Prostate gland (tissue), 2 donors: Measurements from ENCODE around the gene C2orf72.

ENCODE experiments used
- POLR2A ChIP-seq: fragments of 450-650 bp; IDR thresholded peaks from one replicate; pipeline ENCODE4 v1.6.1; 2016; ENCODE audit warnings: antibody characterized with exemption, mild to moderate bottlenecking
- TF ChIP-seq, protein P1 (sequence below), 4 experiments: fragments of 200-600 bp in 2 of 4; fragments of 450-650 bp in 2 of 4; sonication (generic) in 2 of 4; IDR thresholded peaks; 1 replicate in 3 of 4; 2 replicates in 1 of 4; pipeline ENCODE4 v1.5.1; 2016 to 2019; ENCODE audit warnings: antibody characterized with exemption in 4 of 4, mild to moderate bottlenecking in 2 of 4, moderate library complexity in 2 of 4

GRCh38 chr2:231069379-231070054, 32.2 kb downstream of the C2orf72 start:
- TF ChIP-seq, protein P1, sequence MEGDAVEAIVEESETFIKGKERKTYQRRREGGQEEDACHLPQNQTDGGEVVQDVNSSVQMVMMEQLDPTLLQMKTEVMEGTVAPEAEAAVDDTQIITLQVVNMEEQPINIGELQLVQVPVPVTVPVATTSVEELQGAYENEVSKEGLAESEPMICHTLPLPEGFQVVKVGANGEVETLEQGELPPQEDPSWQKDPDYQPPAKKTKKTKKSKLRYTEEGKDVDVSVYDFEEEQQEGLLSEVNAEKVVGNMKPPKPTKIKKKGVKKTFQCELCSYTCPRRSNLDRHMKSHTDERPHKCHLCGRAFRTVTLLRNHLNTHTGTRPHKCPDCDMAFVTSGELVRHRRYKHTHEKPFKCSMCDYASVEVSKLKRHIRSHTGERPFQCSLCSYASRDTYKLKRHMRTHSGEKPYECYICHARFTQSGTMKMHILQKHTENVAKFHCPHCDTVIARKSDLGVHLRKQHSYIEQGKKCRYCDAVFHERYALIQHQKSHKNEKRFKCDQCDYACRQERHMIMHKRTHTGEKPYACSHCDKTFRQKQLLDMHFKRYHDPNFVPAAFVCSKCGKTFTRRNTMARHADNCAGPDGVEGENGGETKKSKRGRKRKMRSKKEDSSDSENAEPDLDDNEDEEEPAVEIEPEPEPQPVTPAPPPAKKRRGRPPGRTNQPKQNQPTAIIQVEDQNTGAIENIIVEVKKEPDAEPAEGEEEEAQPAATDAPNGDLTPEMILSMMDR (IDR thresholded peaks at IDR 0.05) = no peak
- TF ChIP-seq POLR2A = no peak
